GM20431 (cell line): ENCODE results near the gene PNPLA7.
"Not testable (repeated sequence)": the region's sequence is repeated elsewhere in the genome, so short reads cannot be mapped to it uniquely, and the experiment has no call there.

Experiments used
- in situ Hi-C: fragments of 300-500 bp; cut with MseI, MboI; formaldehyde crosslinking; loops from one replicate; pipeline ENCODE4 v1.15.0; 2020; ENCODE audit warnings: low sequenced_read_pairs; ENCODE audit not compliant: unreplicated experiment

PNPLA7 gene

DNA sequence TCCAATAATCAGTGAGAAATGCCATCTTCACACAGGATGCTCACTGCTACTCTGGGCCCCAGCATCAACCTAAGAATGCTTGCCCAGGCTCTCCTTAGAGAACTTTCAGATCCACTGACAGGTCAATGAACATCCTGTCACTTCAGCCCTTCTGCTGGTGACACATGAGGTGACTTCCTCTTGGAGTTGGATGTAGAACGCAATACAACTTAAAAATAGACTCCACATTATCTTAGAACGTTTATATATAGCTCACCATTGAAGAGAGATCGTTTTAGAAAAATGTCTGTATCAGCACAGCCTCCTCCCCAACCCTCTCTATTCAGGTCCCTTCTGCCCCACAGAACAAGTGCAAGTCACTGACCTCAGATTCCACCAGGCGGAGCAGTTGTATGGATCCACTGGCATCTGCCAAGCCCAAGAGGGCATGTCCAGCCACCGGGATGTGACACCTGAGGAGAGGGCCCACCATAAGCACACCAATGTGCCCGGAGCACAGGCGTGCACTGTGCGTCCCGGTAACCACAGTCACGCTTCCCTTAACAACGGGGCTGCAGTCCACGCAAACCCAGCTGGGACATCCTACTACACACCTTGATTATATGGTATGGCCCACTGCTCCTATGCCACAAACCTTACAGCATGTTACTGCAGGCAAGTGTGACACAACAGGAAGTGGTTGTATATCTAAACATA lies 25.7 kb upstream of the PNPLA7 start:
- in situ Hi-C loops, result no loop called here

DNA sequence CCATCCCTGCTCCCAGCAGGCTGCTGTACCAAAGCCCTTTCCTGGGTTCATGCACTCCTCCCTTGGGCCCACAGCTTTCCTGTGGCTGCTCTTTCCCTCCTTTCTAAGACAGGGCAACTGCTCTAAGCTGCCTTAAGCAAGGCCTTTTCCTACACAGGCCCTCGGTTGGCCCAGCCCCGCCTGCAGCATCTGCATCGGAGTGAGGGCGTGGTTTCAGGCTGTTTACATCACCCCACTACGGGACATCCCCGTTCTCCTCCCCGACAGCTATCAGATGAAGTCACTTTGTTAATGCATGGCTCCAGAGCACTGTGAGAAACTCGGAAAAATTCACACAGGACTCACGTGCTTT lies 25.1 kb upstream of the PNPLA7 start:
- in situ Hi-C loops, result no loop called here

DNA sequence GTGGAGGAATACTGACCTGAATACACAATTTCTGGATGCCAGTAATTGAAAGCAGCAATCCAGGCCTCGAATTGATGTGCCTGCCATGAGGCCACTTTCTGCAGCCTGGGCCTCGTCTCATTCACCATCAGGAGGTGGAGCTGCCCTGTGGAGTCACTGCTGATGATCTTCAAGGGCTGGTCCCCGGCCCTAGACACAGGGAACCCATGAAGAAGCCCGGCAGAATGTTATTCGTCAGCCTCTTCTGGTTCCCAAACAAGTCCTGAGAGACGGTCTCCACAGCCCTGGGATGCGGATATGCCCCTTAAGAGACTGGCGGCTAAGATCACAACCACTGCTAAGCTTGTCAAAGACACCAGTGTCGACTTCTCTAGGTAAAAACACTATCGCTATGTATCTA lies 24.0 kb upstream of the PNPLA7 start:
- in situ Hi-C loops, result no loop called here

DNA sequence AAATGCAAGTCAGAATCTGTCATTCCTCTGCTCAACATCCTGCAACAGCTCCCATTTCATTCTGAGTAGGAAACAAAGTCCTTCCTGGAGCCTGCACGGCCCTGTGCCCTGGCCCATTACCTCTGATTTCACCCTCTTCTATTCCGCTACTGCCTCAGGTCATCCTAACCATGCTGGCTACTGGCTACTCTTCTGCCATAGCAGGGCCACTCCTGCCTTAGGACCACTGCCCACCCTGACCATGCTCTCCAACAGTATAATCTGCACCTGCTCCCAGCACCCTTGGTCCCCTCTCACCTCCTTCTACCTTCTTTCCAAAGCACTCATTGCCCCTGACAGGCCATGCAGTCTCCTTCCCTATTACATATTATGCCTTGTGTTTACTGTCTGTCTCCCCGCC lies 20.4 kb upstream of the PNPLA7 start:
- in situ Hi-C loops, result no loop called here

DNA sequence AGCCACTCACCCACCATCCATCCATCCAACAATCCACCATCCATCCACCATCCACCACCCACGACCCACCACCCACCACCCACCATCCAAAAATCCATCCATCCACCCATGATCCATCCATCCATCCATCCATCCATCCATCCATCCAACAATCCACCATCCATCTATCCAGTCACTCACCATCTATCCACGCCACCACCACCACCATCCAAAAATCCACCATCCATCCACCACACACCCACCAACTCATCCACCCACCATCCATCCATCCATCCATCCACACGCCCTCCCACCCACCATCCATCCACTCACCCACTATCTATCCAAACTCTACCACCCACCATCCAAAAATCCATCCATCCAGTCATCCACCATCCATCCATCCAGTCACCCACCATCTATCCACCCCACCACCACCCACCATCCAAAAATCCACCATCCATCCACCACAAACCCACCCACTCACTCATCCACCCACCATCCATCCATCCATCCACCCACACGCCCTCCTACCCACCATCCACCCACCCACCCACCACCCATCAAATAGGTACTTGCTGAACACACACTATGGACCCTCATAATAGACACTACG lies 19.5 kb upstream of the PNPLA7 start:
- in situ Hi-C loops, result no loop called here

DNA sequence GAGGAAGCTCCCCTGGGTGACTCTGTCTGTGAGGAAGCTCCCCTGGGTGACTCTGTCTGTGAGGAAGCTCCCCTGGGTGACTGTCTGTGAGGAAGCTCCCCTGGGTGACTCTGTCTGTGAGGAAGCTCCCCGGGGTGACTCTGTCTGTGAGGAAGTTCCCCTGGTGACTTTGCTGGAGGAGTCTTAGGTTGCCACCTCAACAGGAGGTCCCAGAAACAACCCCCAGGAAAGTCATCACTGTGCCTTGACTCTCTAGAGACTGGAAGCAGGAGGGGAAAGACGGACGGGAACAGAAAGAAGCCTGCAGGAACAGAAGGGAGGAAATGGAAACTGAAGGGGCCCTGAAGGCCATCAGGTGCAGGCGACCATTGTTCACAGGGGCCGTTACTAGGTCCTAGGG lies 18.2 kb upstream of the PNPLA7 start:
- in situ Hi-C loops, result not testable (repeated sequence)

DNA sequence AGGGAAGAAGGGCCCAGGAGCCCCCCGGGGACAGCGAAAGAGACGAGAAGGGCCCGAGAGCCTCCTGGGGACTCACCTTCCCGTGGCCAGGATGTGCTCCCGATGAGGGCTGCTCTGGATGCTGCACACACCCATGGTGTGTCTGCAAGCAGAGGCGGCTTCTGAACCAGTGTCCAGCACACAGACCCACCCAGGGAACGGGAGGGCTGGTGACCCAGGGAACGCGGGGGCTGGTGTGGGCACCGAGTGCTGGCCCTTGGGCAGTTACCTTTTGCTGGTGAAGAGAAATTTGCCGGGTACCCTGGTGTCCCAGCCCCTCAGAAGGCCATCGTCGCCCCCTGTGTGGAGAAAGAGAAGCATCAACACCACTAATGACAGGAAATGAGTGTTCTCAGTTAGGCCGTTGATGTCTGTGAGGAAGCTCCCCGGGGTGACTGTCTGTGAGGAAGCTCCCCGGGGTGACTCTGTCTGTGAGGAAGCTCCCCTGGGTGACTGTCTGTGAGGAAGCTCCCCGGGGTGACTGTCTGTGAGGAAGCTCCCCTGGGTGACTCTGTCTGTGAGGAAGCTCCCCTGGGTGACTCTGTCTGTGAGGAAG lies 14.7 kb upstream of the PNPLA7 start:
- in situ Hi-C loops, result no loop called here

DNA sequence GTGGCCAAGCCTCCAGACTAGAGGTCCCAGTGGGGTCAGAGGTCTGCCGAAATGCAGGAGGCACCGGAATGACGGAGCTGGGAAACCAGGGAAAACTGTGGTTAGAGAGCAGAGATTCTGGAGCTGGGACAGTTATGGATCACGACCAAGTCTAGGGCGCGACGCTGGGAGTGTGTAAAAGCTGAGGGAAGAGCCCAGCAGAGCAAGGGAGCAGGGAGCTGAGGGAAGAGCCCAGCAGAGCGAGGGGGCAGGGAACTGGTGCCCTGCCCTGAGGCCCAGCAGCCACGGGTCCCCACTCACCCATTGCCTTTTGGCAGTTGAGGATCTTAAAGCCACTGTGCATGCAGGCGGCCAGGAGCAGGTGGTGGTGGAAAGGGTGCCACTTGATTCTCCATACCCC lies 13.9 kb upstream of the PNPLA7 start:
- in situ Hi-C loops, result no loop called here

DNA sequence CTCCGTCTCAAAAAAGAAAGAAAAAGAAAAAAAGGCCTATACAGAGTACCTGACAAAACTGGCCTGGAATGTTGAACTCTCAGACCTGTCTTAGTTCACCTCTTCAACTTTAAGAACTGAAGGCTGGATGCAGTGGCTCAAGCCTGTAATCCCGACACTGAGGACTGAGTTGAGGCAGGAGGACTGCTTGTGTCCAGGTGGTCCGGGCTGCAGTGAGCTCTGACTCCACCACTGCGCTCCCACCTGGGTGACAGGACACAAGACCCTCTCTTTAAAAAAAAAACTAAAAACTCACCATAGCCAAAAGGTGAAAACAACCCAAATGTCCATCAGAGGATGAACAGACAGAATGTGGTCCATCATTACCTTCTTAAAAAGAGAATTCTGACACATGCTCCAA lies 7.9 kb upstream of the PNPLA7 start:
- in situ Hi-C loops, result no loop called here

DNA sequence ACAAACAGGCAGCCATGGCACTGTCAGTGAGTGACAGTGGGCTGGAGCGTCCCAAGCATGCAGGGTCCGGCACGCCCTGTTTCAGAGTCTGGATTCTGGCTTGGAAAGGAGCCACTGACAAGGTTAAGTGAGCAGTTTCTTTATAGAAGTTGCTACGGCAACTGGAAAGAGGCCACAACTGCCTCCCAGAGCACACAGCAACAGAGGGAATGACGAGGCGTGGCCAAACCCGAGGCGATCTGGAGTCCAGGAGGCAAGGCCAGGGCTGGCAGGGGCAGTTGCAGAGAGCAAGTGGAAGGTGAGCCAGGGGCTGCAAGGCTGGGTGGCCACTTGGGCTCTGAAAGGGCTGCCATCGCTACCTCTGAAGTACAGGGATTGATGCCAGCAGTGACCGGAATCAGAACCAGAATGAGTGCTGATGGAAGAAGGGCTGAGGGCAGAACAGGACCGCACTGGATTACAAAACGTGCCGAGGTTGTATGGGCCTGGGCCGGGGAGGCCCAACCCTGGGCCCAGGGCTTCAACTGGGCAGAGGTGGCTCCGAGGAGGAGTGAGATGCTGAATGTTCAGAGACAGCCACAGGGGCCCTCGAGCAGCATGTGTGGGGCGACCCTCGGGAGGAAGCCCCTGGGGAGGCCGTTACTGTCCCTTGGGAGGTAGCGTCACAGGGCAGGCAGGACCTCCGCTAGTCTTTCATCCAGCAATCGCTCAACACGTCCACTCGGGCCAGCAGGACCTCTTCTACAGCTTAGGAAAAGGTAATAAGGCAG lies 6.1 kb upstream of the PNPLA7 start:
- in situ Hi-C loops, result no loop called here

DNA sequence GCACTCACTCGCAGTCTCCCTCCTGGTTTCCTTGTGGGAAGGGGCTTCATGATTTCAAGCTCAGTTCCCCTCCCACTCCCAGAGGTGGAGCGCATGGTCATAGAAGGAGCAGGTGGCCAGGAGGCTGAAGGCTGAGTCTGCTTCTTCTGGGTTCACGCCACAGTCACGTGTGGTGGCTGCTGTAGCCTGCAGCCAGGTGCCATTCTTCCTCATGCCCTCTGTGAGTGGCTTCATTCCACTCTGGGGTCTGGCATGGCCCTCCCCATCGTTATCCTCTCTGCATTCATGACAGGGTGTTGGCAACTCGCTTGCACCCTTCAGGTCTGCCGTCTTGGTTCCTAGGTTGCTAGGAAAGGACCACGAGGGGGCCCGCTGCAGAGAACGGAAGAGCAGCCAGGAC lies 5.0 kb upstream of the PNPLA7 start:
- in situ Hi-C loops, result no loop called here

DNA sequence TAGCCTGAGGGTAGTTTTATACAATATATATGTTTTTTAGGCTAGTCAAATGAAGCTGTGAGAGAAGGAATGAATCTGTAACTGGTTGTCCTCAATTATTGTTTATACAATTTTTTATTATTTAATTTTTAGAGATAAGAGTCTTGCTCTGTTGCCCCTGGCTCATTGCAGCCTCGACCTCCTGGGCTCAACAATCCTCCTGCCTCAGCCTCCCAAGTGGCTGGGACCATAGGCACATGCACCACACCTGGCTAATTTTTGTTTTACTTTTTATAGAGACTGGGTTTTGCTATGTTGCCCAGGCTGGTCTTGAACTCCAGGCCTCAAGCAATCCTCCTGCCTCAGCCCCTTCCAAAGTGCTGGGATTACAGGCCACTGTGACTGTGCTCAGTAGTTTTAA lies 4.1 kb upstream of the PNPLA7 start:
- in situ Hi-C loops, result no loop called here

DNA sequence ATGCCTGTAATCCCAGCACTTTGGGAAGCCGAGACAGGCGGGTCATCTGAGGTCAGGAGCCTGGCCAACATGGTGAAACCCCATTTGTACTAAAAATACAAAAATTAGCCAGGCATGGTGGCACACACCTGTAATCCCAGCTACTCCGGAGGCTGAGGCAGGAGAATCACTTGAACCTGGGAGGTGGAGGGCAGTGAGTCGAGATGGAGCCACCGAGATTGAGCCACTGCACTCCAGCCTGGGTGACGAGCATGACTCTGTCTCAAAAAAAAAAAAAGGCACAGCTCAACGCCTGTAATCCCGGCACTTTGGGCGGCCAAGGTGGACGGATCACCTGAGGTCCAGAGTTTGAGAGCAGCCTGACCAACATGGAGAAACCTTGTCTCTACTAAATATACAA lies 3.5 kb upstream of the PNPLA7 start:
- in situ Hi-C loops, result not testable (repeated sequence)

DNA sequence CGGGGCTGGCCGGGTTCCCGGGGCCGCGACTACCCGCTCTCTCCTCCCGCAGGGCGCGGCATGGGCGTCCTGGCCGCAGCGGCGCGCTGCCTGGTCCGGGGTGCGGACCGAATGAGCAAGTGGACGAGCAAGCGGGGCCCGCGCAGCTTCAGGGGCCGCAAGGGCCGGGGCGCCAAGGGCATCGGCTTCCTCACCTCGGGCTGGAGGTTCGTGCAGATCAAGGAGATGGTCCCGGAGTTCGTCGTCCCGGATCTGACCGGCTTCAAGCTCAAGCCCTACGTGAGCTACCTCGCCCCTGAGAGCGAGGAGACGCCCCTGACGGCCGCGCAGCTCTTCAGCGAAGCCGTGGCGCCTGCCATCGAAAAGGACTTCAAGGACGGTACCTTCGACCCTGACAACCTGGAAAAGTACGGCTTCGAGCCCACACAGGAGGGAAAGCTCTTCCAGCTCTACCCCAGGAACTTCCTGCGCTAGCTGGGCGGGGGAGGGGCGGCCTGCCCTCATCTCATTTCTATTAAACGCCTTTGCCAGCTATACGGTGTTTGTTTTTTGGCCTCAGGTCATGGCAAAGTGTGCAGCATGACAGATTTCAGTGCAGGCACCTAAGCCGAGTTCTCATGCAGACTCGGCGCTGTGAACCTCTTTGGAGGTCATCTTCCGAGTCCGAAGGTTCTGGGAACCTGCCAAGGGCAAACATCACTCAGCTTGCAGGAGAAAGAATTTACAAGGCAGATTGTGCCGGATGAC lies 2.0 kb upstream of the PNPLA7 start:
- in situ Hi-C loops, result no loop called here

DNA sequence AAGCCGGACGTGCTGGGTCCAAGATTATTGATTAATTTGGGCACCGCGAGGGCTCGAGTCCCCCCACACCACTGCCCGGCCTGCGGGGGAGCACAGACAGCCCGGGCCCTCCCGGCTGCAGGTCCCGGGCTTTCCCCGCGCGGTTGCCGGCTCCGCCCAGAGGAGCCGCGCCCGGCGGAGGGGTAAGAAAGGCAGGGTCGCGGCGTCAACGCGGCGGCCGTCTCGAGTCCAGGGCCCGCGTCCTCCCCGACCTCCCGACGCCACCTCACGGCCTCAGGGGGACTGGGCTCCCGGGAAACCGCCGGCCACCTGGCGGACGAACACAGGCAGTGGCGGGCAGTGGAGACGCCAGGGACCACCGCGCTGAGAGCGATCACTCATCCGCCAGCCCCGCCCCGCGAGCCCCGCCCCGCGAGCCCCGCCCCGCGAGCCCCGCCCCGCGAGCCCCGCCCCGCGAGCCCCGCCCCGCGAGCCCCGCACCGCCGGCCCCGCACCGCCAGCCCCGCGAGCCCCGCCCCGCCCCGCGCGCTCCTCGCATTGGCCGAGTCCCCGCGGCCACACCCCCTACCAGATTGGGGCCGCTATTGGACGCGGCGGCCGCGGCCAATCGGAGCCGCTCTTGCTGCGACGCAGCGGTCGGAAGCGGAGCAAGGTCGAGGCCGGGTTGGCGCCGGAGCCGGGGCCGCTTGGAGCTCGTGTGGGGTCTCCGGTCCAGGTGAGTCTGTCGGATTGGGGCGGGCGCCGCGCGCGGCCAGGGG lies 1.2 kb upstream of the PNPLA7 start, which contains the start of gene MRPL41:
Gene MRPL41 (plus strand): TSS at position 616 of the 758 bp plus-strand sequence. CDS start 203 bp downstream, outside the sequence.
- in situ Hi-C loops, result no loop called here

DNA sequence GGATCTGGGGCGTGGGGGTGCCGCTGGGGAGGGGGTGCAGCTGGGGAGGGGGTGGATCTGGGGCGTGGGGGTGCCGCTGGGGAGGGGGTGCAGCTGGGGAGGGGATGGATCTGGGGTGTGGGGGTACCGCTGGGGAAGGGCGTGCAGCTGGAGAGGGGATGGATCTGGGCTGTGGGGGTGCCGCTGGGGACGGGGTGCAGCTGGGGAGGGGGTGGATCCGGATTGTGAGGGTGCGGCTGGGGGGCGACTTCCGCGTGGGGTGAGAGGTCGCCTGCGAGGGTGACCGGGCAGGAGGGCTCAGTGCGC lies 709 bp upstream of the PNPLA7 start:
- in situ Hi-C loops, result not testable (repeated sequence)

DNA sequence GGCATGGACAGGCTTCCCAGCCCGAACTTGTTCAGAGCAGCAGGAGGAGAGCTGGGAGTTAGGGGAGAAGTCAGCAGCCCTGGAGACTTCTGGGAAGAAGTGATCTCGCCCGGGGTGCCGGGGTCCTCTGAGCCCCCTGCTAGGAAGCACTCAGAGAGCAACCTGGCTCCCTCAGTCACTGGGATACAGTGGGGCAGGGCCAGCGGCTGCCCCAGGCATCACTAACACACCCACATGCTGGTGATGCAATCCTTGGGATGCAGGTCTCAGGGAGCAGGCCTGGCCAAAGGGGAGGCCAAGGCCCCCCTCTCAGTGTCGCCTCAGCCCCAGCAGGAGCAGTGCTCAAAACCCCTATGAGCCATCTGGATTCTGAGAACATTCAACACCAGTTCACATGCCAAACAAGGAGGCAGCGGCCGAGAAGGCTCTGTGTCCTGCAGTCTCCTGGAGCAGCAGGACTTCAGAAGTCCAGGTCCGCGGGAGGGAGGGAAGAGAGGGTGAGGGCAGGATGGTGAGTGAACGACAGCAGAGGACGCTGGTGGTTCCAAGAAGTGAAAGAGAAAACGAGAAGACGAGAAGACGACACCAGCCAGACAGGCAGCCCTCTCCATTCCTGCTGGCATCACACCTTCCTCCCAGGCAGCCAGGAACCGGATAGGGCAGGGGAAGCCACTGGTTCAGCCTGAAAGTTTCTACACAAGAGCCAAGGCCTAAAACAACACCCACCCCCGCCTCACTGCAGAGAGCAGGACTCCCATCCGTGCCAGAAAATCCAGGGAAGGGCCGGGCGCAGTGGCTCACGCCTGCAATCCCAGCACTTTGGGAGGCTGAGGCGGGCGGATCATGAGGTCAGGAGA lies 2.3 kb downstream of the PNPLA7 start:
- in situ Hi-C loops, result no loop called here

DNA sequence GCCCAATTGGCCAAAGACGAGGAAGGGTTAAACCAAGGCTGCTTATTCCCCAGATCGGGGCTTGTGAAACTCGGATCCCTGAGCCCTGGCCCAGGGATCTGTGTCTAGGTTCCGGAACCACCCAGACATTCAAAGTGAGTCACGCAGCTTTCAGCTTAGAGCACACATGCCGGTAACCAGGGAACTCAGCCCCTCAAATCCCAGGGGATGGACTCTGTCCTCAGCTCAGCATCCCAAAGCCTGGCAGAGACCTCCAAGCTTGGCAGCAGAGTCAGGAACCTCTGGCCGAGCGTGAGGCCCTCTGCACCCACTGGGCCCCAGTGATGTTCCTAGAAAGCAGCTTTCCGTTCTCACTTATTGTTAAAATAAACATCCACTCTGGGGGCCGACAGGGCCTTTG lies 5.1 kb downstream of the PNPLA7 start:
- in situ Hi-C loops, result no loop called here

DNA sequence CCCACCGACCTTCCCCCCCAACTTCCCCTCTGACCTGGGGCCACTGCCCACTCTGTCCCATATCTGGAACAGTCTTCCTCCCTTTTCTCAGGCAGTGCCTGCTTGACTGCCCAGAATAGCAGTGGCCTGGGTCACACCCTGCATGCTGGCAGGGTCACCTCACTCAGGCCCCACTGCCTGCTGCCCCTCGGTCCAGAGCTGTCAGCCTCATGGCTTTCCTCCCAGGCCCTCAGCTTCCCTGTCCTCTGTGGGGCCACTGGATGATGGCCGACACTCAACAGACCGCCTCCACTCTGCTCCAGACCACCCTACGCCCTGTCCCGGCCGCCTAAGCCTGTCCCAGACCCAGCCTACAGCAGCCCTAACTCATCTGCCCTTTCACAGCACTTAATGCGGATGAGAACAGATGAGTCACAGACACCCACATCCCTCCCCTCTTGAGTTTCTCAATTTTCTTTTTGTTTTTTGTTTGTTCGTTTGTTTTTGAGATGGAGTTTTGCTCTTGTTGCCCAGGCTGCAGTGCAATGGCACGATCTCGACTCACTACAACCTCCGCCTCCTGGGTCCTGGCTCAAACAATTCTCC lies 5.9 kb downstream of the PNPLA7 start:
- in situ Hi-C loops, result no loop called here
